Mesenteric fat pad (tissue), 1 donor: ENCODE measurements around the gene CTF1. TPM values are rescaled to one million over a fixed set of nuclear protein-coding genes. Genes with fewer than 3 reads are reported as not detected.

Experiments
- DNase-seq: peaks from one replicate; pipeline ENCODE4 v3.0.0-alpha.2; 2020; ENCODE audit warnings: low spot score
- total RNA-seq: library from RNA; stranded (reverse); fragmentation: NEBNext Ultra II Directional; extraction: Animal tissue kit (Norgen Biotek cat#: 25700); gene quantifications from one replicate; pipeline ENCODE4 v1.2.1, GENCODE V29; 2021
- donor health status: DM: yes; HTN: yes; CAD: no.

The CTF1 gene
- total RNA-seq, 1 donor from 2014 or later, result 4.9 TPM

- DNase-seq, result no peak
Observed at GRCh38 chr16:30904114-30904780, 7.8 kb downstream of the CTF1 start.

GRCh38 chr16:30907064-30907463 is 10.7 kb downstream of the CTF1 start:
- DNase-seq, result no peak

- DNase-seq, result no peak
Observed at GRCh38 chr16:30910427-30911029, 14.1 kb downstream of the CTF1 start.

- DNase-seq, result no peak
Observed at GRCh38 chr16:30912794-30913412, 16.5 kb downstream of the CTF1 start.

- no peak for DNase-seq
Observed at GRCh38 chr16:30914830-30915229, 18.4 kb downstream of the CTF1 start.

GRCh38 chr16:30918614-30919013 is 22.2 kb downstream of the CTF1 start:
- no peak for DNase-seq

GRCh38 chr16:30920891-30921290 is 24.5 kb downstream of the CTF1 start:
- no peak for DNase-seq

GRCh38 chr16:30921459-30921747 is 25.0 kb downstream of the CTF1 start:
- no peak for DNase-seq

- DNase-seq, result peak; percentile 94
Observed at GRCh38 chr16:30921748-30922419, 25.5 kb downstream of the CTF1 start.

- peak; percentile 100 for DNase-seq
Observed at GRCh38 chr16:30922420-30922959, 26.1 kb downstream of the CTF1 start.

GRCh38 chr16:30922960-30923535 is 26.6 kb downstream of the CTF1 start:
- peak; percentile 99 for DNase-seq

- DNase-seq, result no peak
Observed at GRCh38 chr16:30923554-30924075, 27.2 kb downstream of the CTF1 start, which contains the start of gene FBXL19. Gene FBXL19 (plus strand): TSS chr16:30923572. CDS start chr16:30925755, 2,183 bp downstream.

GRCh38 chr16:30924076-30924912 is 27.9 kb downstream of the CTF1 start:
- no peak for DNase-seq

- DNase-seq, result no peak
Observed at GRCh38 chr16:30924913-30925631, 28.7 kb downstream of the CTF1 start.

- DNase-seq, result no peak
Observed at GRCh38 chr16:30925632-30925987, 29.2 kb downstream of the CTF1 start.

- DNase-seq, result no peak
Observed at GRCh38 chr16:30925995-30926811, 29.8 kb downstream of the CTF1 start.

- DNase-seq, result no peak
Observed at GRCh38 chr16:30926937-30927788, 30.7 kb downstream of the CTF1 start.

- DNase-seq, result no peak
Observed at GRCh38 chr16:30927789-30928378, 31.5 kb downstream of the CTF1 start.
